NK-92 (cell line): ENCODE measurements around the gene SMPDL3A.

Source experiments
- DNase-seq: peaks from one replicate; lab custom pipeline; 2025; ENCODE audit not compliant: unreplicated experiment; lab: John Stamatoyannopoulos, UW

Gene SMPDL3A

GRCh38 chr6:122775975-122776374 is 13.1 kb upstream of the SMPDL3A start:
- no peak for DNase-seq

- no peak for DNase-seq
Measured at GRCh38 chr6:122778302-122778701, 10.8 kb upstream of the SMPDL3A start.

GRCh38 chr6:122778985-122779661 is 9.9 kb upstream of the SMPDL3A start:
- DNase-seq = no peak

- no peak for DNase-seq
Measured at GRCh38 chr6:122779667-122780066, 9.4 kb upstream of the SMPDL3A start, which contains the start of gene FABP7. Gene FABP7 (plus strand): TSS chr6:122779716. CDS start chr6:122779795, 79 bp downstream.

- DNase-seq = no peak
Measured at GRCh38 chr6:122780114-122780513, 8.9 kb upstream of the SMPDL3A start.

- DNase-seq = no peak
Measured at GRCh38 chr6:122781716-122782115, 7.3 kb upstream of the SMPDL3A start.

GRCh38 chr6:122783401-122783800 is 5.7 kb upstream of the SMPDL3A start:
- DNase-seq = no peak

GRCh38 chr6:122785891-122786290 is 3.2 kb upstream of the SMPDL3A start:
- DNase-seq = no peak

GRCh38 chr6:122787721-122788120 is 1.3 kb upstream of the SMPDL3A start:
- no peak for DNase-seq

GRCh38 chr6:122788208-122788607 is 850 bp upstream of the SMPDL3A start:
- no peak for DNase-seq

GRCh38 chr6:122788663-122789181 is 336 bp upstream of the SMPDL3A start:
- DNase-seq = no peak

- DNase-seq = no peak
Measured at GRCh38 chr6:122790028-122790422, 967 bp downstream of the SMPDL3A start.

- no peak for DNase-seq
Measured at GRCh38 chr6:122790423-122791309, 1.6 kb downstream of the SMPDL3A start.

GRCh38 chr6:122791310-122791679 is 2.2 kb downstream of the SMPDL3A start:
- no peak for DNase-seq

- no peak for DNase-seq
Measured at GRCh38 chr6:122792766-122793165, 3.7 kb downstream of the SMPDL3A start.

GRCh38 chr6:122797537-122797936 is 8.5 kb downstream of the SMPDL3A start:
- DNase-seq = no peak

- no peak for DNase-seq
Measured at GRCh38 chr6:122798099-122798641, 9.1 kb downstream of the SMPDL3A start.

GRCh38 chr6:122799140-122799745 is 10.2 kb downstream of the SMPDL3A start:
- DNase-seq = no peak

GRCh38 chr6:122799916-122800686 is 11.0 kb downstream of the SMPDL3A start:
- DNase-seq = no peak

- no peak for DNase-seq
Measured at GRCh38 chr6:122800906-122801305, 11.8 kb downstream of the SMPDL3A start.

GRCh38 chr6:122801397-122801796 is 12.3 kb downstream of the SMPDL3A start:
- DNase-seq = no peak
